Measurements from ENCODE around the gene KRTAP4-6.
"Not testable (repeated sequence)": the region's sequence is repeated elsewhere in the genome, so short reads cannot be mapped to it uniquely, and the experiment has no call there.

KRTAP4-6 gene

GRCh38 chr17:41107941-41108450, 32.3 kb downstream of the KRTAP4-6 start:
- H3K27ac ChIP-seq (ENCODE audit: low read depth, low read length, poor library complexity, severe bottlenecking), result no peak overlapping the region
- H3K27me3 ChIP-seq (ENCODE audit: insufficient read depth, low read length), result no peaks in the 10 kb centered on the region
- TF ChIP-seq CTCF (IDR thresholded peaks at IDR 0.05; ENCODE audit: low read length), result no peak
- TF ChIP-seq EZH2 (IDR thresholded peaks at IDR 0.05; ENCODE audit: borderline replicate concordance, low read length), result no peak
- no peak overlapping the region for H3K9ac ChIP-seq (ENCODE audit: low read length)
- H2AFZ ChIP-seq (ENCODE audit: low read length), result no peak overlapping the region
- no peaks in the 10 kb centered on the region for H4K20me1 ChIP-seq (ENCODE audit: insufficient read depth, low read length)
- no peaks in the 10 kb centered on the region for H3K79me2 ChIP-seq (ENCODE audit: insufficient read depth, low read length)
- no peak overlapping the region for H3K4me3 ChIP-seq (ENCODE audit: low read depth, low read length, poor library complexity, severe bottlenecking)
- H3K9me2 ChIP-seq (ENCODE audit: low read depth, low read length), result no peaks in the 10 kb centered on the region
- no peak overlapping the region for H3K4me2 ChIP-seq (ENCODE audit: low read length)
- H3K36me3 ChIP-seq (ENCODE audit: insufficient read depth, low read length), result no peaks in the 10 kb centered on the region
- no peaks in the 10 kb centered on the region for H3K4me1 ChIP-seq (ENCODE audit: insufficient read depth, low read length, severe bottlenecking)
- H3K9me3 ChIP-seq (ENCODE audit: low read length), result no peaks in the 10 kb centered on the region
- no peaks in the 10 kb centered on the region for H3F3A ChIP-seq (ENCODE audit: insufficient read depth, low read length)

- not testable (repeated sequence) for H3K4me2 ChIP-seq (ENCODE audit: low read length); H3K27me3 ChIP-seq (ENCODE audit: insufficient read depth, low read length); H3K9me2 ChIP-seq (ENCODE audit: low read depth, low read length); H3F3A ChIP-seq (ENCODE audit: insufficient read depth, low read length); H3K4me1 ChIP-seq (ENCODE audit: insufficient read depth, low read length, severe bottlenecking); H4K20me1 ChIP-seq (ENCODE audit: insufficient read depth, low read length); H3K36me3 ChIP-seq (ENCODE audit: insufficient read depth, low read length); H3K27ac ChIP-seq (ENCODE audit: low read depth, low read length, poor library complexity, severe bottlenecking); H3K4me3 ChIP-seq (ENCODE audit: low read depth, low read length, poor library complexity, severe bottlenecking); H3K9me3 ChIP-seq (ENCODE audit: low read length); H3K79me2 ChIP-seq (ENCODE audit: insufficient read depth, low read length); H3K9ac ChIP-seq (ENCODE audit: low read length); H2AFZ ChIP-seq (ENCODE audit: low read length)
Observed at GRCh38 chr17:41105347-41105746, 35.0 kb downstream of the KRTAP4-6 start, which contains the start of gene KRTAP4-9. KRTAP4-9 (plus strand) TSS chr17:41105389; CDS start chr17:41105389, 0 bp downstream.

GRCh38 chr17:41104386-41105038, 35.8 kb downstream of the KRTAP4-6 start:
- not testable (repeated sequence) for H2AFZ ChIP-seq (ENCODE audit: low read length); H3F3A ChIP-seq (ENCODE audit: insufficient read depth, low read length); H3K9me2 ChIP-seq (ENCODE audit: low read depth, low read length); H4K20me1 ChIP-seq (ENCODE audit: insufficient read depth, low read length); H3K9ac ChIP-seq (ENCODE audit: low read length); H3K27me3 ChIP-seq (ENCODE audit: insufficient read depth, low read length); H3K4me1 ChIP-seq (ENCODE audit: insufficient read depth, low read length, severe bottlenecking); H3K27ac ChIP-seq (ENCODE audit: low read depth, low read length, poor library complexity, severe bottlenecking); H3K79me2 ChIP-seq (ENCODE audit: insufficient read depth, low read length); H3K4me2 ChIP-seq (ENCODE audit: low read length); H3K9me3 ChIP-seq (ENCODE audit: low read length); H3K36me3 ChIP-seq (ENCODE audit: insufficient read depth, low read length); H3K4me3 ChIP-seq (ENCODE audit: low read depth, low read length, poor library complexity, severe bottlenecking)

GRCh38 chr17:41103896-41104295, 36.4 kb downstream of the KRTAP4-6 start:
- Histone ChIP-seq H3F3A (ENCODE audit: insufficient read depth, low read length) (no peaks in the 10 kb centered on the region), H3K4me3 (ENCODE audit: low read depth, low read length, poor library complexity, severe bottlenecking) (no peak overlapping the region), H2AFZ (ENCODE audit: low read length) (no peak overlapping the region), H3K4me2 (ENCODE audit: low read length) (no peak overlapping the region), H3K9me3 (ENCODE audit: low read length) (no peaks in the 10 kb centered on the region), H3K4me1 (ENCODE audit: insufficient read depth, low read length, severe bottlenecking) (no peaks in the 10 kb centered on the region), H4K20me1 (ENCODE audit: insufficient read depth, low read length) (no peaks in the 10 kb centered on the region), H3K36me3 (ENCODE audit: insufficient read depth, low read length) (no peaks in the 10 kb centered on the region), H3K79me2 (ENCODE audit: insufficient read depth, low read length) (no peaks in the 10 kb centered on the region), H3K9me2 (ENCODE audit: low read depth, low read length) (no peaks in the 10 kb centered on the region), H3K9ac (ENCODE audit: low read length) (no peak overlapping the region), H3K27ac (ENCODE audit: low read depth, low read length, poor library complexity, severe bottlenecking) (no peak overlapping the region), H3K27me3 (ENCODE audit: insufficient read depth, low read length) (no peaks in the 10 kb centered on the region)
- TF ChIP-seq EZH2 (IDR thresholded peaks at IDR 0.05; ENCODE audit: borderline replicate concordance, low read length), result no peak
- no peak for TF ChIP-seq CTCF (IDR thresholded peaks at IDR 0.05; ENCODE audit: low read length)
